Fibroblast of peridontal ligament (primary cell): ENCODE measurements around the gene BCL3.

Experiments
- DNase-seq: peaks from one replicate; pipeline ENCODE4 v3.0.0-alpha.2; 2010; ENCODE audit errors: extremely low read depth

BCL3 gene

GRCh38 chr19:44741841-44742329 lies 6.6 kb upstream of the BCL3 start:
- peak; percentile 100 for DNase-seq

GRCh38 chr19:44742330-44743061 lies 6.0 kb upstream of the BCL3 start:
- peak; percentile 65 for DNase-seq

GRCh38 chr19:44744871-44745332 lies 3.6 kb upstream of the BCL3 start:
- DNase-seq, result peak; percentile 50

- DNase-seq, result peak; percentile 82
These were observed 3.1 kb upstream of the BCL3 start for GRCh38 chr19:44745341-44745831.

GRCh38 chr19:44745887-44746600 lies 2.5 kb upstream of the BCL3 start:
- no peak for DNase-seq

- DNase-seq, result no peak
These were observed 1.9 kb upstream of the BCL3 start for GRCh38 chr19:44746616-44746945.

GRCh38 chr19:44746946-44747738 lies 1.4 kb upstream of the BCL3 start:
- peak; percentile 91 for DNase-seq

GRCh38 chr19:44747739-44748425 lies 626 bp upstream of the BCL3 start:
- peak; percentile 61 for DNase-seq

- no peak for DNase-seq
These were observed 784 bp downstream of the BCL3 start for GRCh38 chr19:44749292-44749691.

- no peak for DNase-seq
These were observed 1.5 kb downstream of the BCL3 start for GRCh38 chr19:44749994-44750393.

GRCh38 chr19:44752123-44752815 lies 3.8 kb downstream of the BCL3 start:
- DNase-seq, result no peak

- peak; percentile 96 for DNase-seq
These were observed 4.5 kb downstream of the BCL3 start for GRCh38 chr19:44752816-44753625.

- DNase-seq, result no peak
These were observed 5.1 kb downstream of the BCL3 start for GRCh38 chr19:44753626-44753931.

- DNase-seq, result peak; percentile 75
These were observed 5.6 kb downstream of the BCL3 start for GRCh38 chr19:44753932-44754749.

GRCh38 chr19:44754750-44755080 lies 6.2 kb downstream of the BCL3 start:
- DNase-seq, result no peak

GRCh38 chr19:44755219-44755618 lies 6.7 kb downstream of the BCL3 start:
- DNase-seq, result no peak

GRCh38 chr19:44756089-44756562 lies 7.6 kb downstream of the BCL3 start:
- no peak for DNase-seq

GRCh38 chr19:44757057-44757734 lies 8.7 kb downstream of the BCL3 start:
- DNase-seq, result peak; percentile 52
